GM04503 (cell line): ENCODE measurements around the gene CAND2.

Experiments
- DNase-seq: peaks from one replicate; pipeline ENCODE4 v3.0.0-alpha.2; 2012; ENCODE audit warnings: low read depth

Gene CAND2

GRCh38 chr3:12796171-12797123 lies at the start of gene CAND2:
Gene CAND2, plus strand, starts transcription at chr3:12796680. Its CDS starts 41 bp downstream, at chr3:12796721.
- DNase-seq: no peak

- DNase-seq: no peak
Measured at GRCh38 chr3:12748477-12748876, 48.0 kb upstream of the CAND2 start.

- DNase-seq: peak; percentile 52
Measured at GRCh38 chr3:12750223-12750622, 46.3 kb upstream of the CAND2 start.

GRCh38 chr3:12750658-12751071 lies 45.8 kb upstream of the CAND2 start:
- peak; percentile 90 for DNase-seq

GRCh38 chr3:12751571-12751970 lies 44.9 kb upstream of the CAND2 start:
- DNase-seq: no peak

- no peak for DNase-seq
Measured at GRCh38 chr3:12752102-12752501, 44.4 kb upstream of the CAND2 start.

DNA sequence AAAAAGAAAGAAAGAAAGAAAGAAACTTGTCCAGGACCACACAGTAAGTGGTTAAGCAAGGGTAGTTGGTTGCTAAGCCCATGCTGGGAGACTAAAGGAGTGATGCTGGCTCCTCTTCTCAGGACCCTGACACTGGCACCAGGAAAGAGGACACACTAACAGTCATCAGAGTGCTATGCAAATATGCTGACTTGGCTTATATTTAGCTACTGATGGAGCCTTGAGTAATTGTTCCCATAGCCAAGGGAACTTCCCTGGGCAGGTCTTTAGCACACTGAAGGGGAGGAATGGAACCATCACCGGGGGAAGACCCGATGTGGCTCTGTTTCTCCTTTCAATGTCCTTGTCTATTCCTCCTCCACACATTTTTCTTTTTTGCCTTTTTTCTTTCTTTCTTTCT lies 43.7 kb upstream of the CAND2 start:
- no peak for DNase-seq

DNA sequence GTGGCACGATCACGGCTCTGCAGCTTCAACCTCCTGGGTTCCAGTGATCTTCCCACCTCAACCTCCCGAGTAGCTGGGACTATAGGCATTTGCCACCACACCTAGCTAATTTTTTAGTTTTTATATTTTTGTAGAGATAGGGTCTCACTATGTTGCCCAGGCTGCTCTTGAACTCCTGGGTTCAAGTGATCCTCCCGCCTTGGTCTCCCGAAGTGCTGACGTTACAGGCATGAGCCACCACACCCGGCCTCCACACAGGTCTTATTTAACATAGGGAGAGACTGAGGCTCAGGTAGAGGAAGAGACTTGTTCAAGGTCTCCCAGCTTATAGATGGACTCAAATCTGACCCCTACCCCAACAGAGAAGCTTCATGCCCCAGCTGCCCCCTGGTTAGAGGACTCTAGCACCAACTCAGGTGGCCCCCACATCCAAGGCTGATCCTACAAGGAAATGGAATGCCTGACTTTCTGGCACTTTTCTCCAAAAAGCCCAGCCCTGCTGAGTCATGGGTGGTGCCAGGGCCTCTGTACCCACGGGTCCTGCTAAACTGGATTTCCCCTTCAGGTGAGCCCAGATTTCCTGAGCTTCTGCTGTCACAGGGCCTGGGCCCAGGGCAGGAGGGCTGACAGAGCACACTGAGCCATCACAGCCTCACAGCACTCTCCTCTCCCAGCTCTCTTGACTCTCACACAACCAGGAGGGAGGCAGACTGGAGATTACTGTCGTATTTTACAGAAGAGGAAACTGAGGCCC lies 43.0 kb upstream of the CAND2 start:
- DNase-seq: no peak

- DNase-seq: no peak
Measured at GRCh38 chr3:12754313-12754712, 42.2 kb upstream of the CAND2 start.

GRCh38 chr3:12755754-12756153 lies 40.7 kb upstream of the CAND2 start:
- no peak for DNase-seq

DNA sequence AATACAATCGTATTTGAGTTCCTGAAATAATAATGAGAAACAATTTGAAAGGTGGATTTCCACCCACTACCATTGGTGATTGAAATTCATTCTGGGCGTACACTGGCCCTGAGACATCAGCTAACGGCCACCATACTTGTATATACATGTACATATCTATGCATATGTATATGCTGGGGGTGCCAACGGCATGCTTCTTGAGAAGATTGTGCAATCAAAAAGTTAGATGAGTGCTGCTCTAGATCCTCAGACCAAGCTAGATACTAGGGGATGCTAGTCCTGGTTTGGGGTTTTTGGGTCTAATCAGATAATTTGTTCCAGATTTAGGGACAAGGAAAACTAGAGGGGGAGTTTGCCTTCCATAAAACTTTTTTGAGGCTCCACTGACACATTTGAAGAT lies 40.3 kb upstream of the CAND2 start:
- DNase-seq: no peak

DNA sequence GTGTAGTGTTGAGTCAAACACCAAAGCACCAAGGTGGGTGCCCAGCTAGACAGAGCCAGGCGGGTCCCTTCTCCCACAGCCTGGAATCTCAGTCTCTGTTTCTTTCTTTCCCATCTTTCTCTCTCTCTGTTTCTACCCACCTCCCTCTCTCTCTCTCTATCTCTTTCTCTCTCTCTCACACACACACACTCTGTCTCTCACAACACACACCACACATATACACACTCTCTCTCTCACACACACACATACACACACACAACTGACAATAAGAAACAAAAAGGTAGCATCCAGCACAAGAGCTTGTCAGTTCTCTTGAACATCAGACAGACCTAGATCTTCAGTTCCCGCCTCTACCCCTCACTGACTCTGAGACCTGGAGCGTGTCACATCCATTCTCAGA lies 39.8 kb upstream of the CAND2 start:
- no peak for DNase-seq

GRCh38 chr3:12758025-12758781 lies 38.3 kb upstream of the CAND2 start:
- DNase-seq: peak; percentile 27

DNA sequence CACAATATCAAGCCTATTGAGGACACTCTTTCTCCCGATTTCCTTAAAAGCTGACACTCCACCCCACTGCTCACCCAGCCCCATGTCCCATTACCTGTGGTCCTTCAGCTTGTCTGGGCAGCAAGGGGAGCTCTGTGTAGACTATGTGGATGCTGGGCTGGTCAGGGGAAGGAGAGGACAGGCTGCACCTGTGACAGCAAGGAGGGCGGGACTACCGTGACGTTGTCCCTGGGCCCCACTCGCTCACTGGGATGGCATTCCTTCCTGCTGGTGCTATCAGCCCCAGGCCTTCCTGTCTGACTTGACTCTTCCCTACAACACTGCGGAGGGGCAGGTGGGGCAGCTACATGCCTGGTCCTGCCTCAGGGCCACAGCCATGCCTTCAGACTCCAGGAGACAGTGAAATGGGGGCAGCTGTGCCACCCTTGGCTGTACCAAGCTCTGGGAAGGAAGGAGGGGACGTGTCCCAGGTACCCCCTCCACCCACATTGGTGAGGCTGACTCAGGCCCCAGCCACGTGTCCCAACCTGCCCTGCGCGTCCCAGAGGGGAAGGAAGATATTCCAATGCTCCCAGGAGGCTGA lies 37.3 kb upstream of the CAND2 start, which contains the start of gene TMEM40:
Gene TMEM40, minus strand, starts transcription at position 163 of the 583 bp plus-strand sequence. CDS start 9,427 bp downstream, outside the sequence.
- DNase-seq: no peak

DNA sequence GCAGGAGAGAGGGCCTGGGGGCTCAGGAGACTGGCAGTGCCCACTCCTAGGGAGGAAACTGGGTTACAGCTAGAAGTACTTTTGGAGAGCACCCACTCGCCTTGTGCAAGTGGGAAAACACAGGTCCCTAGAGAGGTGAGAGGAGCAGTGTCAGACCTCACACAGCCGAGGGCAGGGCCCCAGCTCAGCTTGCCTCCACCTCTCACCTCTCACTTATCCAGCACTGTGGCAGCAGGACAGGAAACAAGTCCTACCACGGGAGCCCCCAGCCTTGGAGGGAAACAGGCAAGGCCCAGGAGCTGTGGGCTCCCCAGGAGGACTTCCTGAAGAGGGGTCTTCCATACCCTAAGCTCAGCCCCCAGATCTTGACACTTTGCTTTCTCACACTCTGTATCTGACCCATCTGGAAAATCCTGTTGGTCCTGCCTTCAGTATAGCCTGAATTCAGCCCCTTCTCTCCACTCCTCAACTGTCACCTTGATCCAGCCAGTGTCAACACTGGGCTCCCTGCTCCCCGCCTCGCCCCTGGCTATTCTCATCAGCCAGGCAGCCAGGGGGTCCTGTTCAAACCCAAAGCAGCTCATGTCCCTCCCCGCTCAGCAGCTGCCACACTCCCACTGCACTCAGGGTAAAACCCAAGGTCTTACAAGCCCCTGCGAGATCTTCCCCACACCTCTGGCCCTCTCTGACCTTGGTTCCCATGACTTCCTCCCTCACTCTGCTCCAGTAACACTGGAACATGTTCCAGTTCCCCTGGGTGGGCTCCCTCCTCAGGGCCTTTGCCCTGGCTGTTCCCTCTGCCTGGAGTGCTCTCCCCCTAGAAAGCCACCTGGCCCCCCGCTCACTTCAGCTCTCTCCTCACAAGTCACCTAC lies 36.6 kb upstream of the CAND2 start:
- no peak for DNase-seq

DNA sequence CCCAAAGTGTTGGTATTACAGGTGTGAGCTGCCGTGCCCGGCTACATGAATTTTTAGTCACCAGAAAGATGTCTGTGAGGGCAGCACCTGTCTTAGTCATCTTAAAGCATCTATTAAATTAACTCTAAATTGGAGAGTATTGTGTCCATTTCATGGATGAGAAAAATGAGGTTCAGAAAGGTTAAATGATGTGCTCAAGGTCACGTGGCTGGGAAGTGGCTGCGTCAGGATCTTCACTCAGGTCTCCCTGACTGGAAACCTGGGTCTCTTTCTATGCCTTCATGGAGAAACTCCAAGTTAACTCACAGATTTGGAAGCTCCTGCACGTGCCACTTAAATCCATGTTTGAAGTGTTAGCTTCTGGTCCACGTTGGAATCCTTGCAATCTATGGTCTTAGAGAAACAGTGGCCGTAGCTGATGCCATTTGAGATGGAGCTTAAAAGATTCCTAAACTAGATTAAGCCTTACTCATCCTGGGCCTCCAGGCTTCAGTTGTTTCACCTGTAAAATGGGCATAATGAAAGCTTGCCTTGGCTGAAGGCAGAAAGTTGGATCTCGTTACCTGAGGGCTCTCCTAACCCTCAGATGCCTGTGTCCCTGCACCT lies 32.2 kb upstream of the CAND2 start:
- no peak for DNase-seq

- DNase-seq: no peak
Measured at GRCh38 chr3:12766541-12766940, 29.9 kb upstream of the CAND2 start.

DNA sequence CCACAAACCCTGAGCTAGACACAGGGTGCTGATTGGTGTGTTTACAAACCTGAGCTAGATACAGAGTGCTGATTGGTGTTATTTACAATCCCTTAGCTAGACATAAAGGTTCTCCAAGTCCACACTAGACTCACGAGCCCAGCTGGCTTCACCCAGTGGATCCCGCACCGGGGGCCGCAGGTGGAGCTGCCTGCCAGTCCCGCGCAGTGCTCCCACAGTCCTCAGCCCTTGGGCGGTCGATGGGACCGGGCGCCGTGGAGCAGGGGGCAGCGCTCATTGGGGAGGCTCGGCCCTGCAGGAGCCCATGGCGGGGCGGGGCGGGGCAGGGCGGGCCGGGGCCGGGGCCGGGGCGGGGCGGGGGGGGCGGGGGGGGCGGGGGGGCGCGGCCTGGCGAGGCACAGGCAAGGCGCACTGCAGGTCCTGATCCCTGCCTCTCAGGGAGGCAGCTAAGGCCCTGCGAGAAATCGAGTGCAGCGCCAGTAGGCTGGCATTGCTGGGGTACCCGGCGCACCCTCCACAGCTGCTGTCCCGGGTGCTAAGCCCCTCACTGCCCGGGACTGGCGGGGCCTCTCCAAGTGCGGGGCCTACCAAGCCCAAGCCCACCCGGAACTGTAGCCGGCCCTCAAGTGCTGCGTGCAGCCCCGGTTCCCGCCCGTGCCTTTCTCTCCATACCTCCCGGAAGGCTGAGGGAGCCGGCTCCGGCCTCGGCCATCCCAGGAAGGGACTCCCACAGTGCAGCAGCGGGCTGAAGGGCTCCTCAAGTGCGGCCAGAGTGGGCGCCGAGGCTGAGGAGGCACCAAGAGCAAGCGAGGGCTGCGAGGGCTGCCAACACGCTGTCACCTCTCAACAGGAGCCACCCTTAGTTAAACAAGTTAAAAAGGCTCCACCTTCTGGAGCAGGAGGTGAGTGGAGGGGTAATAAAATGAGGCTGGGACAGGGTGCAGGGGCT lies 27.6 kb upstream of the CAND2 start:
- no peak for DNase-seq

- DNase-seq: no peak
Measured at GRCh38 chr3:12769761-12770160, 26.7 kb upstream of the CAND2 start.
